Breast epithelium (tissue), 4 donors: ENCODE measurements around the gene TMEM236. TPM values are rescaled to one million over a fixed set of nuclear protein-coding genes. Genes with fewer than 3 reads are reported as not detected.

Experiments used
- DNase-seq, 2 donors: peaks; one replicate each; pipeline ENCODE4 v3.0.0-alpha.2; 2019; ENCODE audit warnings: low spot score in 2 of 2
- H3K27ac ChIP-seq, 2 donors: fragments of 200-600 bp; sonication (generic) in 1 of 2; one replicate each; pipeline ENCODE4 v1.5.1; 2016 to 2019; ENCODE audit warnings: mild to moderate bottlenecking in 1 of 2
- H3K27me3 ChIP-seq, 2 donors: fragments of 200-600 bp; sonication (generic) in 1 of 2; one replicate each; pipeline versions ENCODE4 v1.5.1 to v1.6.0; 2017 to 2019; ENCODE audit warnings: control low read depth in 1 of 2, mild to moderate bottlenecking in 1 of 2
- H3K36me3 ChIP-seq: fragments of 200-600 bp; one replicate; pipeline ENCODE4 v1.5.1; 2019
- H3K4me1 ChIP-seq, 2 donors: fragments of 200-600 bp; sonication (generic); one replicate each; pipeline ENCODE4 v1.5.1; 2016 to 2019; ENCODE audit warnings: control low read depth in 1 of 2
- H3K4me3 ChIP-seq, 3 donors: fragments of 200-600 bp; sonication (generic); 1 replicate in 2 of 3; 2 replicates in 1 of 3; pipeline ENCODE4 v1.5.1; 2016 to 2019; ENCODE audit warnings: mild to moderate bottlenecking in 3 of 3, moderate library complexity in 2 of 3
- H3K9me3 ChIP-seq, 2 donors: fragments of 200-600 bp; sonication (generic) in 1 of 2; one replicate each; pipeline ENCODE4 v1.5.1; 2016 to 2019; ENCODE audit warnings: control low read depth in 1 of 2
- CTCF ChIP-seq, 3 donors: fragments of 450-650 bp; IDR thresholded peaks; one replicate each; pipeline ENCODE4 v1.5.1; 2016 to 2017; ENCODE audit warnings: antibody characterized with exemption in 3 of 3, mild to moderate bottlenecking in 3 of 3, moderate library complexity in 3 of 3
- POLR2A ChIP-seq: fragments of 450-650 bp; IDR thresholded peaks from one replicate; pipeline ENCODE4 v1.6.1; 2016; ENCODE audit warnings: antibody characterized with exemption, mild to moderate bottlenecking, moderate library complexity
- POLR2AphosphoS5 ChIP-seq, 3 donors: sonication (generic); formaldehyde crosslinking; IDR thresholded peaks; one replicate each; pipeline ENCODE4 v1.6.1; 2017; ENCODE audit warnings: antibody characterized with exemption in 3 of 3
- intact Hi-C: fragments of 100-400 bp; cut with DNase I; formaldehyde crosslinking; loops from one replicate; pipeline ENCODE4 v1.15.1; 2023; ENCODE audit warnings: low total_unique reads
- total RNA-seq, 3 donors: library from RNA; depleted of rRNA; stranded (reverse); fragments of >200 nt; gene quantifications; one replicate each; pipeline ENCODE4 v1.1.0, GENCODE V29; 2016

TMEM236 gene
- total RNA-seq, 3 donors from 2014 or later = 0.59 to 2.9 (median 0.66) TPM

DNA sequence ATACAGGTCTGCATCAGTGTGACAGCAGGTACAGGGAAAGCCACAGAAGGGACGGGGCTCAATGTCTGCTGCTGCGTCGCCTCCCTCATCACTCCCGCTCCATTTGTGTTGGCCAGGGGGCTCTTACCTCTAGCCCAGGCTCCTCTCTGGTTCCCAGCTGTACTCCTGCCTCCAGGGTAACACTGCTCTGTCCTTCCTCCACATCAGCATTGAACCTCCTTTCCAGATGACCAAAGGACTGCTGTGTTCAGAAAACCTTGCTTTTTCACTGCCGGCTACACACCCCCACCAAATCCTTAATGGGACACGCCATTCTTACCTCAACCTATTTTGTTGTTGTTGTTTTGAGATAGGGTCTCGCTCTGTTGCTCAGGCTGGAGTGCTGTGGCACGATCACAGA, 2.1 kb upstream of the TMEM236 start:
- Histone ChIP-seq H3K36me3 (no peaks in the 10 kb centered on the region), H3K27me3 (no peaks in the 10 kb centered on the region), H3K4me1 (no peaks in the 10 kb centered on the region), H3K9me3 (no peaks in the 10 kb centered on the region), H3K27ac (no peak overlapping the region), H3K4me3 (no peak overlapping the region)
- intact Hi-C loops = no loop called here
- no peak for DNase-seq
- TF ChIP-seq POLR2AphosphoS5 (IDR thresholded peaks at IDR 0.05) = no peak
- no peak for TF ChIP-seq POLR2A
- TF ChIP-seq CTCF (IDR thresholded peaks at IDR 0.05) = no peak

DNA sequence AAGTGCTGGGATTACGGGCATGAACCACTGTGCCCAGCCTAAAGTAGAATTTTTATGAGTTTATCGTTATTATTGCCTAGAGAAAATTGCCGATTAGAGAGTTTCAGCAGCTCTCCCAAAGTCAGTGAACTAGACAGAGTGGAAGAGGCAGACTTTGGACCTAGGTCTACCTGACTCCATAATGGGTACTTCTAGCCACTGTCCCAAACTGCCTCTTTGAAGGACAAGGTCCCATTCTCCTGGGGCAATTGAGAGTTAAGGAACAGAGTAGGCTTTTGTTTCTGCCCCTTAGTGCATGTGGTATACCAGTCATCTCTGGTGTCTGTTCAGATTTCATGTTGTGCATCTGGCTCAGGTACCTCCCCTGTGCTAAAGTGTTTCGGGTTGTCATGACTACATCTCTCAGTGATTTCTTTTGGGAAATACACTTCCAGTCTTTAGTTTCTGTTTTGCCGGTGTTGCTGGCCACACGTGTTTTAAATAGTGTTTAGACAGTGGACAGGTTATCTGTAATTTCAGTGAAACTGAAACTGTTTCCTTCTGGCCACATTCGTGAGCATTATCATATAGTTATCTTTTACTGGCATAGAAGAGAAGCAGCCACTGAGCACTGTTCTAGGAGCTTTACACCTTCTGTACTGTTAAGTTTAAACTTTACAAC, 4.7 kb downstream of the TMEM236 start:
- Histone ChIP-seq H3K4me3 (peak overlapping the region in 1 of 3 donors; percentile 5), H3K27me3 (no peaks in the 10 kb centered on the region), H3K36me3 (no peaks in the 10 kb centered on the region), H3K9me3 (no peaks in the 10 kb centered on the region), H3K4me1 (no peaks in the 10 kb centered on the region), H3K27ac (no peak overlapping the region)
- DNase-seq = no peak
- TF ChIP-seq CTCF (IDR thresholded peaks at IDR 0.05) = no peak
- TF ChIP-seq POLR2AphosphoS5 (IDR thresholded peaks at IDR 0.05) = no peak
- TF ChIP-seq POLR2A = no peak
- intact Hi-C loops = no loop called here

- no peaks in the 10 kb centered on the region for H3K4me1 ChIP-seq
- intact Hi-C loops = no loop called here
- no peaks in the 10 kb centered on the region for H3K9me3 ChIP-seq
- H3K36me3 ChIP-seq = no peaks in the 10 kb centered on the region
- H3K27ac ChIP-seq = no peak overlapping the region
- H3K4me3 ChIP-seq = no peak overlapping the region
- no peak for DNase-seq
- no peak for TF ChIP-seq CTCF (IDR thresholded peaks at IDR 0.05)
- no peak for TF ChIP-seq POLR2A
- TF ChIP-seq POLR2AphosphoS5 (IDR thresholded peaks at IDR 0.05) = no peak
- H3K27me3 ChIP-seq = no peaks in the 10 kb centered on the region
Measured at GRCh38 chr10:17758200-17758599, 6.2 kb downstream of the TMEM236 start.

DNA sequence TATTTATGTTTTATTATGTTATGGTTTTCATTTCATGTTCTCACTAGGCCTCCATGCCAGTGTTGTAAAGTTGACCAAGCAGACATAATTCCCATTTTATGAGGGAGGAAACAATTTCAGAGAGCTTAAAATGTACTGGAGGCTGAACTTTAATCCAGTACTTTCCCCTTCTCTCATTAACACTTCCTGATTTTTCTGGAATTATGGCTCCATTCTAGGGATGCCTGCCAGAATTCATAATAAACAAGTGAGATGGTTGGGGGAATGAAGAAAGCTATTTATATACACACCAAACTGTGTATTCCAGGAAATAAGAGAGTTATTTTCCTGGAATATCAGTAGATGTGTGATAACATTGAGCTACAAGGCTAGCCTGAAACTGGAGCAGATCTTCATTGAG, 6.9 kb downstream of the TMEM236 start:
- H3K27ac ChIP-seq = peak overlapping the region in 1 of 2 donors; percentile 40
- H3K36me3 ChIP-seq = no peaks in the 10 kb centered on the region
- H3K27me3 ChIP-seq = no peaks in the 10 kb centered on the region
- H3K4me1 ChIP-seq = no peaks in the 10 kb centered on the region
- intact Hi-C loops = no loop called here
- no peak overlapping the region for H3K4me3 ChIP-seq
- DNase-seq = no peak
- TF ChIP-seq POLR2AphosphoS5 (IDR thresholded peaks at IDR 0.05) (no peak), POLR2A (no peak), CTCF (IDR thresholded peaks at IDR 0.05) (no peak)
- no peaks in the 10 kb centered on the region for H3K9me3 ChIP-seq

GRCh38 chr10:17764142-17764541, 12.1 kb downstream of the TMEM236 start:
- intact Hi-C loops = no loop called here
- TF ChIP-seq POLR2AphosphoS5 (IDR thresholded peaks at IDR 0.05) (no peak), POLR2A (no peak), CTCF (IDR thresholded peaks at IDR 0.05) (no peak)
- Histone ChIP-seq H3K4me3 (no peak overlapping the region), H3K4me1 (no peaks in the 10 kb centered on the region), H3K27me3 (no peaks in the 10 kb centered on the region), H3K9me3 (no peaks in the 10 kb centered on the region), H3K36me3 (no peaks in the 10 kb centered on the region), H3K27ac (no peak overlapping the region)
- DNase-seq = no peak
